Activated CD4-positive, alpha-beta T cell treated with anti-CD3 and anti-CD28 coated beads, Interleukin-2, Interleukin-6, amounts not matched to agents 100 ng/mL and 50 ng/mL, durations not matched to agents 16 hours and 8 hours (primary cell): ENCODE results near the gene PAGR1.
"Not testable (repeated sequence)": the region's sequence is repeated elsewhere in the genome, so short reads cannot be mapped to it uniquely, and the experiment has no call there.

Experiments used
- DNase-seq: peaks from one replicate; pipeline ENCODE4 v3.0.0-alpha.2; 2020

The PAGR1 gene

DNA sequence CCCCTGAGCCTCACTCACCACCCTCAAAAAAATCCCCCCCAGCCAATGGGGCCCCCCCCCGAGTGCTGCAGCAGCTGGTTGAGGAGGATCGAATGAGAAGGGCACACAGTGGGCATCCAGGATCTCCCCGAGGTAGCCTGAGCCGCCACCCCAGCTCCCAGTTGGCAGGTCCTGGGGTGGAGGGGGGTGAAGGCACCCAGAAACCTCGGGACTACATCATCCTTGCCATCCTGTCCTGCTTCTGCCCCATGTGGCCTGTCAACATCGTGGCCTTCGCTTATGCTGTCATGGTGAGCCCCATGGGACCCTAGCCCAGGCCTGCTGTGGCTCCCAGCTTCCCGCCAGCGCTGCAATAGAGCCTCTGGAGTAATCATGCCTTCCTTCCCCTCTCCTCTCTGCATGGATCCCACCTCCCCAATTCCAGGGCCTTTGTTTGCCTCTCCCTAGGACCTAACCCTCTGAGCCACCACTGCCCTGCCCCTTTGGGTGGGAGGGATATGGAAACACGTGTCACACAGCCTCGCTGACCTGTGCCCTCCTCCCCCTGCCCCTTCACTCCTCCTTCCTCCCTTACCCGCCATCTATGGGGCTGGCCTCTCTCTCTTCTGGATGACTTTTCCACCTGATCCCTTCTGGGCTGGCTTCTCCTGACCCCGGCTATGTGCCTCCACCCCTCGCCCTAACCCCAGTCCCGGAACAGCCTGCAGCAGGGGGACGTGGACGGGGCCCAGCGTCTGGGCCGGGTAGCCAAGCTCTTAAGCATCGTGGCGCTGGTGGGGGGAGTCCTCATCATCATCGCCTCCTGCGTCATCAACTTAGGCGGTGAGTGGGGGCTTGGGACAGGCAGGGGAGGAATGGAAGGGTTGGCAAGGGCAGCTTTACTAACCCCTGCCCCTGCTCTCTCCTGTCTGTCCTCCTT lies 2.0 kb upstream of the PAGR1 start:
- DNase-seq: no peak

DNA sequence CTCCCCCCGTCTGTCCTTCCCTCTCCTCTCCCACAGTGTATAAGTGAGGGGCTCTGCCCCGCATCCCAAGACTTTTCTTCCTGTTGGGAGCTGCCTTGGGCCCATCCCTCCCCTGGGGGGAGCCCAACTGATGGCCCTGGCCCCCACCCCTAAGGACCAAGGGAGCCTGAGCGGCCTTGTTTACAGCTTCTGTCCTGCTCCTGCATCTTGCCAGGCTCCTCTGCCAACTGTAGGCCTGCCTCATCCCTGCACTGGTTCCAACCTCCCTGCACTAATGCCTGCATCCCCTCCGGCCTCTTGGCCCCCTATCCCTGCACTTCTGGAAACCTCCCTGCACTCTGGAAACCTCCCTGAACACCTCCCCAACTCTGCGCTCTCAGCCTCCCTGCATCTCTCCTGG lies 1.4 kb upstream of the PAGR1 start:
- no peak for DNase-seq

DNA sequence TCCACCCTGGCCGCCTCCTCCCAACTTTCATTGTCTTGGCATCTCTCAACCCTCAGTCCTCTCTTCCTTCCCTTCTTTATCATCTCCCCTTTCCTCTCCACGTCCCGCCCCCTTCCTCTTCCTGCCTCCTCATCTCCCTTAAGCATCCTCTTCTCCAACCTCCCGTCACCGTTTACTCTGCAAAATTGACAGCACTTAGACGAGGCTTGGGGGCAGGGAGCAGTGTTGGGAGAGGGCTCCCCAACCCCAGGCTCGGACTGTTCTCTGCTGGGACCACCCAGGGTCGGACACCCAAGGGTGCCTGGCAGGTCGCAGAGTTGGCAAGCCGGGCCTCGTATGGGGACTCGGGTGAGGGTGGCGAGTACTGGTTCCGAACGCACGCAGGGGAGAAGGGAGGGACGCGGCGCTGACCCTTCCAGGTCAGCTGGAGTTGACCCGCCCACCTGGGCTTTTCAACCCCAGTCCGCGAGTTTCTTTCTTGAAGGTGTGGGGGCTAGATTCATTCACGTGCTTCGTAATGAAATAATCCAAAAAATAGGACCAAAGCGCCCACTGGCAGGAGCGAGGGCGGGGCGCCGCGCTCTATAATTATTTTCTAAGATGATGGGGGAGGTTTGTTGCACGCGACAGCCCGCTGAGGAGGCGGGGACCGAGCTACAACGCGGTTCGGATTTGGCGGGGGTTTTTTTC lies 775 bp upstream of the PAGR1 start:
- DNase-seq: no peak

DNA sequence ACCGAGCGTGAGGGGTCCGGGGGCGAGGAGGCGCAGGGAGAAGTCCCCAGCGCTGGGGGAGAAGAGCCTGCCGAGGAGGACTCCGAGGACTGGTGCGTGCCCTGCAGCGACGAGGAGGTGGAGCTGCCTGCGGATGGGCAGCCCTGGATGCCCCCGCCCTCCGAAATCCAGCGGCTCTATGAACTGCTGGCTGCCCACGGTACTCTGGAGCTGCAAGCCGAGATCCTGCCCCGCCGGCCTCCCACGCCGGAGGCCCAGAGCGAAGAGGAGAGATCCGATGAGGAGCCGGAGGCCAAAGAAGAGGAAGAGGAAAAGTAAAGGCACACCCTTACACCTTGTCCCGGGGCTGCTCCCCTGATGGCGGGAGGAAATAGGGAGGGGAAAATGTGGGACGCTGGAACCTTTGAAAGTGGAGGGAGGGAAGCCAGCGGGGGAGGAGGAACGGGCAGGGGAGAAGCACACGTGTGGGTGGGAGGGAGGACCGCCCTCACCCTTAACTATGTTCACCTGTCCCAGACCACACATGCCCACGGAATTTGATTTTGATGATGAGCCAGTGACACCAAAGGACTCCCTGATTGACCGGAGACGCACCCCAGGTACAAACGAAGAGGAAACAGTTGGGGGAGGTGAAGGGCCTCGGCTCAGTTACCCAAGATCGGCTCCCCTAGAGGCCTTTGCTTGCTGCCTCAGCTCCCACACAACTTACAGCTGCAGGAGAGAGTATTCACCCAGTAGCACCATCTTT lies 916 bp downstream of the PAGR1 start:
- DNase-seq: peak; percentile 79

DNA sequence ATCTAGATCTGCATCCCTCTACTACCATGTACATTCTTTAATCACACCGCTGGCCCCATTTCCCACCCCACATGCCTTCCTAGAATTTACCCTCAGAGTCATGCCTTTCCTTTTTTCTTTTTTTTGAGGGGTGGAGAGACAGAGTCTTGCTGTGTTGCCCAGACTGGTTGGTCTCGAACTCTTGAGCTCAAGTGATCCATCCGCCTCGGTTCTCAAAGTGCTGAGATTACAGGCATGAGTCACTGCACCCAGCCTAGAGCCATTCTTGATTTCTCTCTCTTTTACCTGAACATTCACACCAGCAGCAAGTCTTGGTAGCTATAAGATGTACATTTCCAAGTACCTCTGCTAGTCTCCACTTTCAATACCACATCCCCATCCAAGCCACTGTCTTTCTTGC lies 2.1 kb downstream of the PAGR1 start:
- DNase-seq: no peak

DNA sequence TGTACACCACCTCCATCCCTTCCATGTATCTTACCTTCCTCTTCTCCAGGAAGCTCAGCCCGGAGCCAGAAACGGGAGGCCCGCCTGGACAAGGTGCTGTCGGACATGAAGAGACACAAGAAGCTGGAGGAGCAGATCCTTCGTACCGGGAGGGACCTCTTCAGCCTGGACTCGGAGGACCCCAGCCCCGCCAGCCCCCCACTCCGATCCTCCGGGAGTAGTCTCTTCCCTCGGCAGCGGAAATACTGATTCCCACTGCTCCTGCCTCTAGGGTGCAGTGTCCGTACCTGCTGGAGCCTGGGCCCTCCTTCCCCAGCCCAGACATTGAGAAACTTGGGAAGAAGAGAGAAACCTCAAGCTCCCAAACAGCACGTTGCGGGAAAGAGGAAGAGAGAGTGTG lies 3.6 kb downstream of the PAGR1 start:
- no peak for DNase-seq

DNA sequence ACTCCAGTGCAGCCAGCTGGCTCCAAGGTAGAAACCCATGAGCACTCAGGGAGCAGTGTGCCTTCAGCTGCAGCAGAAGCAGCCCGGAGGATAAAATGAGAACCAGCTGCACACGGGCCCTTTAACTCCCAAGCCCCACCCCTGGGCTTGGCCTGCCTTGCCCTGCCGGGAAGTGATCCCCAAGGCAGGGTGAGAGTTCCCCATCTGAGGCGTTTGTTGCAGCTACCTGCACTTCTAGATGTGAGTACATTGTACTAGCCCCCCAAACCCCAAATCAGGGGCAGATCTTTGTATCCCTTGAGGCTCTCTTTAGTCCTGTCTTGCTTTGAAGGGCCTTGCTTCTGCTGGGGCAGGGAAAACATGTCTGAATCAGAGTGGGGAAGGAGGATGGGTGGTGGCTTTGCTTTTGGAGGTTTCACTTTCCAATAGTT lies 4.3 kb downstream of the PAGR1 start, which contains the start of gene MVP:
MVP (plus strand) TSS at position 192 of the 431 bp plus-strand sequence. CDS start 10,088 bp downstream, outside the sequence.
- peak; percentile 76 for DNase-seq

DNA sequence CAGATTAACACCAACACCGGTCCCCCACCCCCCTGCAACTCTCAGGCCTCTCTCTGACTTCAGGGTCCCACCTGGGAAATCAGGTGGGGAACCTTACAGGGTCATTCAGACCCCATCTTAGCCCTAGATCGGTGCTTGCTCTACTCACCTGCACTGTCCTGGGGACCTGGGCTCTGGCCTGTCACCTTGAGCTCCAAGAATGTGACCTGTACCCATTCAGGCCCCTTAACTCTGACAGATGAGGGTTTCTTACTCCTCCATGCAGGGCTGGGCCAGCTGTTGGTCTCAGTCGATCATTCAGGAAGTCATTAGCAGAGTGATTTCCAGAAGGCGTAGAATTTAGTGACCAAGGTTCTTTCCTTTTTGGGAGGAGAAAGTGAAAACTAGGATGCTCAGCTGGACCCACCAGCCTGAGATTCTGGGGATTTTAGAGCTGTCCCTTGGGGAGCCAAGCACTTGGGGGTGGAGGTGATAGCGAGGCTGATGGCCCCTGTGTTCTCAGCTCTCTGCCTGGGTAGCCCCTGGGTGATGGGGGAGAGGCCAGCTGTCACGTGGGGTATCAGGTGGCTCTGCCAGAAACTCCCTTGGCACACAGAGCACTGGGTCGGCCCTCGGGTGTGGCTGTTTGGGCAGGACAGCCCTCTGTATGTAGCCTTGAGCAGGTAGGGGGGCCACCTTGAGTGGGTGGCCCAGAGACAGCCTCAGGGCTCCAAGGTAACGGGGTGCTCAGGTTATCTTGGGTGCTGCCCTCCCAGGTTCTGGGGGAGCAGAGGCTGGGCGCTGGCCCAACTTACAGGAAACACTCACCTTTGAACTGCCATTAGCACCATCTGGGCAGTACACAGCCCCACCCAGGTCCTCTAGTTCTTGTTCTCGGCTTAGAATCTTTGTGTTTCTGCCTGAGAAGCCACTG lies 5.0 kb downstream of the PAGR1 start:
- peak; percentile 66 for DNase-seq

DNA sequence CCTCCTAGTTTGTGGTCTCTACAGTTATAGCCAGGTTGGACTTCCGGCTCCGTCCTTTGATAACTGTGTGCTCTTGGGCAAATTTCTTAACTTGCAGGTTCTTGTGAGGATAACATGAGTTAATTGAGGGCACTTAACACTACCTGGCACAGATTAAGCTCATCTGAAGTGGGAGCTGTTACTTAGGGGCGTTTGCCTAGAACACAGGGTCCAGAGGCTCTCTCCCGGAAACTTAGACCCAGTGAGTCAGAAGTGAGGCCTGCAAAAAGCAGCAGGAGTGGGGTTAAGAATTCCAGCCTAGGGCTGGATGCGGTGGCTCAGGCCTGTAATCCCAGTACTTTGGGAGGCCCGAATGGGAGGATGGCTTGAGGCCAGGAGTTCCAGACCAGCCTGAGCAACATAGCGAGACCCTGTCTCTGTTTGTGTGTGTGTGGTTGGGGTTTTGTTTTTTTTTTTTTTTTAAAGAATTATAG lies 5.7 kb downstream of the PAGR1 start:
- no peak for DNase-seq

DNA sequence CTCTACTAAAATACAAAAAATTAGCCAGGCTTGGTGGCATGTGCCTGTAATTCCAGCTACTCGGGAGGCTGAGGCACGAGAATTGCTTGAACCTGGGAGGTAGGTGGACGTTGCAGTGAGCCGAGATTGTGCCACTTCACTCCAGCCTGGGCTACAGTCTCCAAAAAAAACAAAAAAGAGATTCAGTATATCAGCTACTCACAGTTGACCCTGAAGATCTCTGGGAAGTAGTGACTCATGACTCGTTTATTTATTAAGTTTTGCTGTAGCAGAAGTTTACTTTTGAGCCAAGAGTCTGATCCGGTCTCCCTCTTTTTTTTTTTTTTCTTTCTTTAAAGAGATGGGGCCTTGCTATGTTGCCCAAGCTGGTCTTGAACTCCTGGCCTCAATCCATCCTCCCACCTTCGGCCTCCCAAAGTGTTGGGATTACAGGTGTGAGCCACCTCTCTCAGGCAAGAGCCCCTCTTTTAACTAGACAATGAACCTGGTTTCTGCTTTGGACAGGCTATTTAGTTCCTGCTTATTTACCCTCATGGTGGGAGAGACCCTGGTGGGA lies 8.7 kb downstream of the PAGR1 start:
- no peak for DNase-seq

DNA sequence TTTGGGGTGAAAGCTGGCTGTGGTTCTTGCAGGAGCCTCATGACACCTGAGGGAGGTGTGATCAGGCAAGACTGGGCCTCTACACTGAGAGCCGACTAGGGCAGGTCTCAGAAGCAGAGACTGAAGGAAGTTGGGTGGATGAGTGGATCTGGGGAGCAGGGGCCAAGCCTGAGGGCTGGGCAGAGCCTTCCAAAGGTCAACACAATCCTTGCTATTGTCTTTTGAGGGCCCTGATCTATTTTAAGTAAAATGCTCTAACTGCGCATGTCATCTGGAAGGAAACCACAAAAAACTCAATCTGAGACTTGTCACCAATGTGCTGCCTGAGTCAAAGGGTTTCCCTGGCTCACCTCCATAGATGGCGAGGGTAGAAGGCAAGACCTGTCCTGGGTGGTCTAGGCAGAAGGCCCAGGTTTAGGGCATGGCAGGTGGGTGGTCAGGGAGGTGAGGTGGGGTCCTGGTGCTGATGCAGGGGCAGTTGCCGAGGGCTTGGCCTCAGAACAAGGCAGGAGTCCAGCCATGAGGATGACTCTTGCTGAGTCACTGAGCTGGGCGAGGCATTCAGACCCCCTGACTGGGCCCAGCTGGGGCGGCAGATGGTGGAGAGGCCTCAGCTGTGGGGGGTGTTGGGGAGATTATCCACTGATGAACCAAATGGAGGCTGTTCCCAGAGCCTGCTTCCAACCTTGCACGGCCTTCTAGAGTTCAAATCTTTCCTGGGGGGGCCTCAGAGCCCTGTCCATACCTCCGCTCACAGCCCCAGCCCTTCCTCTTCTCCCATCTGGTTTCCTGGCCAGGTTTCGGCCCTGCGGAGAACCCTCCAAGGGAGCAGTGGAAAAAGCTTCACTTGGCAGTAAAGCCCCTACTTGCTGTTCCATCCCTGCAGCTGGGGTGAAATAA lies 9.4 kb downstream of the PAGR1 start:
- DNase-seq: peak; percentile 87

DNA sequence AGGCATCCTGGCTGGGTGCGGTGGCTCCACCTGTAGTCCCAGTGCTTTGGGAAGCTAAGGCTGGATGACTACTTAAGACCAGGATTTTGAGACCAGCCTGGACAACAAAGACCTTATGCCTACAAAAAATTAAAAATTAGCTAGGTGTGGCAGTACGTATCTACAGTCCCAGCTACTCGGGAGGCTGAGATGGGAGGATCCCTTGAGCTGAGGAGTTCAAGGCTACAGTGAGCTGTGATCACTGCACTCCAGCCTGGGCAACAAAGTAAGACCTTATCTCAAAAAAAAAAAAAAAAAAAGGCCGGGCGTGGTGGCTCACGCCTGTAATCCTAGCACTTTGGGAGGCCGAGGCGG lies 10.4 kb downstream of the PAGR1 start:
- DNase-seq: no peak

DNA sequence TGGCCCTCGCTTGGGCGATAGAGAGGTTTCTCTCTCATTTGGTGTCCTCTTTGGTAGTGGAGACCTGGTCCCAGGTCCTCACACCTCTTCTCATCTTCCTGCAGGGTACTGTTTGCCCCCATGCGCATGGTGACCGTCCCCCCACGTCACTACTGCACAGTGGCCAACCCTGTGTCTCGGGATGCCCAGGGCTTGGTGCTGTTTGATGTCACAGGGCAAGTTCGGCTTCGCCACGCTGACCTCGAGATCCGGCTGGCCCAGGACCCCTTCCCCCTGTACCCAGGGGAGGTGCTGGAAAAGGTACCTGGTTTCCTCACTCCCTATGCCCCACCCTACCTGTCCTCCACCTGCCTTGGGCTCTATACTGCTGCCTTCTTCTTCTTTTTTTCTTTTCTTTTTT lies 14.8 kb downstream of the PAGR1 start:
- no peak for DNase-seq

DNA sequence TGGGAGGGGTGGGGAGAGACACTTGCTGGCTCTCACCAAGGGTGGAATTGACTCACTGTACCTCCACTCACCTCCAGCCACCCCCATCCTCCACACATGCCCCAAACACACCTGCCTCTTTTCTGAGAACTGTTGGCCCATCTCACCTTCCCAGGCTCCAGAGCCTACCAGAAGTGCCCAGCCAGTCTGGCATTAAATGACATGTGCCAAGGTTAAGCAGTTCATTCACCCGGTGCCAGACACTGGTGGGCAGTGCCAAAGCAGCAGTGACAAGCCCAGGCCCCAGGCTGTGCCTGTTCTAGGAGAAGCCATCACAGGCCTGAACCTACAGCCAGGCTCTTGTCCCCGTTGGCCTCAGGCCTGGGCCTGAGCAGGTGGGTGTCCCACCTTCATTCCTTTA lies 15.5 kb downstream of the PAGR1 start:
- no peak for DNase-seq

DNA sequence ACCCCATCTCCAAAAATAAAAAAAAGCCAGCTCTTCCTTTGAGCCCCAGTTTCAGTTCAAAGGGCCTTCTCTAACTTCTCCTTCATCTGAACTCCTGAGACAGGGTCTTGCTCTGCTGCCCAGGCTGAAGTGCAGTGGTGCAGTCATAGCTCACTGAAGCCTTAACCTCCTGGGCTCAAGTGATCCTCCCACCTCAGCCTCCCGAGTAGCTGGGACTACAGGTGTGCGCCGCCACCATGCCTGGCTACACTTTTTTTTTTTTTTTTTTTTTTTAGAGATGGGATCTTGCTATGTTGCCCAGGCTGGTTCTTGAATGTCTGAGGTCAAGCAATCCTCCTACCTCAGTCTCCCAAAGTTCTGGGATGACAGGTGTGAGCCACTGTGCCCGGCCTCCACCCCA lies 17.3 kb downstream of the PAGR1 start:
- not testable (repeated sequence) for DNase-seq

DNA sequence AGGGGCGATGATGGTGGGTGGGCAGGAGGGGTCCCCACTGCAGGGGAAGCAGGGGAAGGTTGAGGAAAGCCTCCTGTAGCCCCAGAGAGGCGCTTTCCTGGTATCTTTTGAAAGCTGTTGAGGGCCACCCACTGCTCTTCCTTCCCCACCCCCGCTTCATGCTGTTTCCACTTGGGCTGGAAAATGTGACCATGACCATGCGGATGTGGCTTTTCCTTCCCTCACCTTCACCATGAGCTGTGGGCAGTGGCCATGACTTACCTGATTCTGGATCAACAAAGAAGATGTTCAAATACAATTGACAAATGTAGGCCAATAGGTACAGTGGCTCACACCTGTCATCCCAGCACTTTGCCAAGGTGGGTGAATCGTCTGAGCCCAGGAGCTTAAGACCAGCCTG lies 18.1 kb downstream of the PAGR1 start:
- DNase-seq: no peak

DNA sequence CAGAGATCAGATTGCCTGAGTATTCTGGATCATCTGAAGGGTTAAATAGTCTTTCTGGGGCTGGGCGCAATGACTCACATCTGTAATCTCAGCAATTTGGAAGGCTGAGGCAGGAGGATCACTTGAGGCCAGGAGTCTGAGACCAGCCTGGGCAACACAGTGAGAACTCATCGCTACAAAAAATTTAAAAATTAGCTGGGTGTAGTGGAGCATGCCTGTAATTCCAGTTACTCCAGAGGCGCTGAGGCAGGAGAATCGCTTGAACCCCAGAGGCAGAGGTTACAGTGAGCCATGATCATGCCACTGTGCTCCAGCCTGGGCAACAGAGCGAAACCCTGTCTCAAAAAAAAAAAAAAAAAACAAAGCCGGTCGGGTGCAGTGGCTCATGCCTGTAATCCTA lies 20.0 kb downstream of the PAGR1 start:
- no peak for DNase-seq

DNA sequence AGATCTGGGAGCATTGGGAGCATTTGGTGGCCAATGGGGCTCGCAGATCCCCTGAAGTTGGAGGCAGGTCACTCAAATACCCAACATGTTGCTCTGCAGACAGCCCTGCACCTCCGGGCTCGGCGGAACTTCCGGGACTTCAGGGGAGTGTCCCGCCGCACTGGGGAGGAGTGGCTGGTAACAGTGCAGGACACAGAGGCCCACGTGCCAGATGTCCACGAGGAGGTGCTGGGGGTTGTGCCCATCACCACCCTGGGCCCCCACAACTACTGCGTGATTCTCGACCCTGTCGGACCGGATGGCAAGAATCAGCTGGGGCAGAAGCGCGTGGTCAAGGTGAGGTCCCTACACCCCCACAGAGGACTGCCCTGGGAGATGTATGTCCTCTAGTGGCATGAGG lies 20.7 kb downstream of the PAGR1 start:
- no peak for DNase-seq

DNA sequence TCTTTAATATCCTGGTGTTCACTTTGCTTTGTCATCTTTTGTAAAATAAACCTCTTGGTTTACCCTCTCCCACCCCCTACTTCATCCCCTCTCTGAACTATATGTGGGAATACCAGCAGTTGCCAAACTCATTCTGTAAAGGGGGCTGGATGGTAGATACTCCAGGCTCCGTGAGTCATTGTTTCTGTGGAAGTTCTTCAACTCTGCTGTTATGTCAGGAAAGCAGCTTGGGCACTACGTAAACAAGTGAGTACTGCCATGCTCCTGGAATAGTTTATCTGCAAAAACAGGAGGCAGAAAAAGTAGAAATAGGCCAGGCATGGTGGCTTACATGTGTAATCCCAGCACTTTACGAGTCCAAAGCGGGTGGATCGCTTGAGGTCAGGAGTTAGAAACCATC lies 21.9 kb downstream of the PAGR1 start:
- no peak for DNase-seq

DNA sequence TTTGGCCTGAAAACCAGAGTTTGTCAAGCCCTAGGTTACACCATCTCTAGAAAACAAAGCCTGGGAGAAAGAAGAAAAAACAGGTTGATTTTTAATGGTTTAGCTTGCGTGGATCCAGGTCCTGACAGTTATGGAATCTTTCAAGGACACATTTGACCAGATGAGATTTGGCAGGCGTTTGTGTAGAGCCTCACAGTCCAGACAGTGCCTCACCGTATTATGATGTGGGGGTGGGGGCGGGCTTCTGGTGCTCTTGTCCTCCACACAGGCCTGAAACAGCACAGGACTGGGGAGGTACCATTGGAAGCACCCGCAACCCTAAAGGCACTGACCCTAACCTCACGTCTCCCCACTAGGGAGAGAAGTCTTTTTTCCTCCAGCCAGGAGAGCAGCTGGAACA lies 23.9 kb downstream of the PAGR1 start:
- DNase-seq: no peak

DNA sequence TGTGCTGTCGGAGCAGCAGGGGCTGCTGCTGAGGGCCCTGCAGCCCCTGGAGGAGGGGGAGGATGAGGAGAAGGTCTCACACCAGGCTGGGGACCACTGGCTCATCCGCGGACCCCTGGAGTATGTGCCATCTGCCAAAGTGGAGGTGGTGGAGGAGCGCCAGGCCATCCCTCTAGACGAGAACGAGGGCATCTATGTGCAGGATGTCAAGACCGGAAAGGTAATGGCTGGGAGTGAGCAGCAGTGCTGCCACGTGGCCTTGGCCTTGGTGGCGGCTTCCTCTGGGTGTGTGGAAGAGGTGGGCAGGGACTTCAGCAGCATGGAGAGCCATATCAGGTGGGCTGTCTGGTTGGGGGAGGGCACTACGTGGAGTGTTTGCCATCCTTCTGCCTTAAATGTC lies 24.3 kb downstream of the PAGR1 start:
- DNase-seq: no peak
